ENCODE data around the gene FNDC1.

The FNDC1 gene

GRCh38 chr6:159155679-159156078 lies 13.5 kb upstream of the FNDC1 start:
- no peaks in the 10 kb centered on the region for H3K4me1 ChIP-seq (ENCODE audit: insufficient read depth, low read length)
- H3K4me3 ChIP-seq (ENCODE audit: low read depth in 1 of 2, low read length in 2 of 2), result no peak overlapping the region
- H3K9me3 ChIP-seq (ENCODE audit: insufficient read depth, low read length, severe bottlenecking), result peaks cover 7% of the 10 kb centered on the region
- no peaks in the 10 kb centered on the region for H3K79me2 ChIP-seq (ENCODE audit: insufficient read depth, low read length)
- H3K27ac ChIP-seq (ENCODE audit: low read length), result no peak overlapping the region
- TF ChIP-seq CTCF (IDR thresholded peaks at IDR 0.05; ENCODE audit: borderline replicate concordance, extremely low read depth, low read length, poor library complexity, severe bottlenecking) (no peak), EZH2 (IDR thresholded peaks at IDR 0.05; ENCODE audit: borderline replicate concordance, low read depth, low read length, severe bottlenecking) (no peak)
- no peaks in the 10 kb centered on the region for H4K20me1 ChIP-seq (ENCODE audit: insufficient read depth, low read length)
- no peaks in the 10 kb centered on the region for H3K27me3 ChIP-seq (ENCODE audit: insufficient read depth, low read length, poor library complexity)
- ATAC-seq (ENCODE audit: insufficient read depth, low read depth) (no peak), DNase-seq (no peak)
- H3K4me2 ChIP-seq (ENCODE audit: insufficient read depth, low read length), result no peak overlapping the region
- no peak overlapping the region for H2AFZ ChIP-seq (ENCODE audit: low read depth, low read length)
- H3K9ac ChIP-seq (ENCODE audit: low read depth, low read length), result no peak overlapping the region
- no peaks in the 10 kb centered on the region for H3K36me3 ChIP-seq (ENCODE audit: insufficient read depth, low read length)

- no peak overlapping the region for H3K4me3 ChIP-seq (ENCODE audit: low read depth in 1 of 2, low read length in 2 of 2)
- ATAC-seq (ENCODE audit: insufficient read depth, low read depth), result no peak
- no peaks in the 10 kb centered on the region for H3K4me1 ChIP-seq (ENCODE audit: insufficient read depth, low read length)
- H3K9me3 ChIP-seq (ENCODE audit: insufficient read depth, low read length, severe bottlenecking), result peaks cover 7% of the 10 kb centered on the region
- H3K79me2 ChIP-seq (ENCODE audit: insufficient read depth, low read length), result no peaks in the 10 kb centered on the region
- no peak overlapping the region for H3K4me2 ChIP-seq (ENCODE audit: insufficient read depth, low read length)
- no peak overlapping the region for H3K27ac ChIP-seq (ENCODE audit: low read length)
- TF ChIP-seq EZH2 (IDR thresholded peaks at IDR 0.05; ENCODE audit: borderline replicate concordance, low read depth, low read length, severe bottlenecking), result no peak
- TF ChIP-seq CTCF (IDR thresholded peaks at IDR 0.05; ENCODE audit: borderline replicate concordance, extremely low read depth, low read length, poor library complexity, severe bottlenecking), result no peak
- H3K27me3 ChIP-seq (ENCODE audit: insufficient read depth, low read length, poor library complexity), result no peaks in the 10 kb centered on the region
- H3K36me3 ChIP-seq (ENCODE audit: insufficient read depth, low read length), result no peaks in the 10 kb centered on the region
- no peaks in the 10 kb centered on the region for H4K20me1 ChIP-seq (ENCODE audit: insufficient read depth, low read length)
- no peak overlapping the region for H3K9ac ChIP-seq (ENCODE audit: low read depth, low read length)
- no peak overlapping the region for H2AFZ ChIP-seq (ENCODE audit: low read depth, low read length)
- no peak for DNase-seq
Observed at GRCh38 chr6:159156089-159156488, 13.1 kb upstream of the FNDC1 start.

- Histone ChIP-seq H4K20me1 (ENCODE audit: insufficient read depth, low read length) (no peaks in the 10 kb centered on the region), H3K36me3 (ENCODE audit: insufficient read depth, low read length) (no peaks in the 10 kb centered on the region), H3K4me1 (ENCODE audit: insufficient read depth, low read length) (no peaks in the 10 kb centered on the region), H3K9ac (ENCODE audit: low read depth, low read length) (no peak overlapping the region), H3K4me2 (ENCODE audit: insufficient read depth, low read length) (no peak overlapping the region), H3K79me2 (ENCODE audit: insufficient read depth, low read length) (no peaks in the 10 kb centered on the region), H2AFZ (ENCODE audit: low read depth, low read length) (no peak overlapping the region), H3K9me3 (ENCODE audit: insufficient read depth, low read length, severe bottlenecking) (peaks cover 7% of the 10 kb centered on the region), H3K4me3 (ENCODE audit: low read depth in 1 of 2, low read length in 2 of 2) (no peak overlapping the region), H3K27ac (ENCODE audit: low read length) (no peak overlapping the region), H3K27me3 (ENCODE audit: insufficient read depth, low read length, poor library complexity) (peaks cover under 1% of the 10 kb centered on the region)
- no peak for DNase-seq
- no peak for ATAC-seq (ENCODE audit: insufficient read depth, low read depth)
- TF ChIP-seq EZH2 (IDR thresholded peaks at IDR 0.05; ENCODE audit: borderline replicate concordance, low read depth, low read length, severe bottlenecking) (no peak), CTCF (IDR thresholded peaks at IDR 0.05; ENCODE audit: borderline replicate concordance, extremely low read depth, low read length, poor library complexity, severe bottlenecking) (no peak)
Observed at GRCh38 chr6:159157431-159157830, 11.8 kb upstream of the FNDC1 start.

- no peaks in the 10 kb centered on the region for H3K79me2 ChIP-seq (ENCODE audit: insufficient read depth, low read length)
- TF ChIP-seq EZH2 (IDR thresholded peaks at IDR 0.05; ENCODE audit: borderline replicate concordance, low read depth, low read length, severe bottlenecking) (no peak), CTCF (IDR thresholded peaks at IDR 0.05; ENCODE audit: borderline replicate concordance, extremely low read depth, low read length, poor library complexity, severe bottlenecking) (no peak)
- H3K4me3 ChIP-seq (ENCODE audit: low read depth in 1 of 2, low read length in 2 of 2), result no peak overlapping the region
- peaks cover 16% of the 10 kb centered on the region for H3K27me3 ChIP-seq (ENCODE audit: insufficient read depth, low read length, poor library complexity)
- no peak overlapping the region for H3K9ac ChIP-seq (ENCODE audit: low read depth, low read length)
- no peaks in the 10 kb centered on the region for H3K36me3 ChIP-seq (ENCODE audit: insufficient read depth, low read length)
- ATAC-seq (ENCODE audit: insufficient read depth, low read depth) (no peak), DNase-seq (no peak)
- H3K4me2 ChIP-seq (ENCODE audit: insufficient read depth, low read length), result no peak overlapping the region
- H4K20me1 ChIP-seq (ENCODE audit: insufficient read depth, low read length), result no peaks in the 10 kb centered on the region
- H3K4me1 ChIP-seq (ENCODE audit: insufficient read depth, low read length), result no peaks in the 10 kb centered on the region
- no peak overlapping the region for H2AFZ ChIP-seq (ENCODE audit: low read depth, low read length)
- H3K9me3 ChIP-seq (ENCODE audit: insufficient read depth, low read length, severe bottlenecking), result no peaks in the 10 kb centered on the region
- no peak overlapping the region for H3K27ac ChIP-seq (ENCODE audit: low read length)
Observed at GRCh38 chr6:159161839-159162238, 7.4 kb upstream of the FNDC1 start.

Data from DND-41 (cell line).